Measurements from ENCODE around the gene PCNX4. TPM values are rescaled to one million over a fixed set of nuclear protein-coding genes. Genes with fewer than 3 reads are reported as not detected.
"Not testable (repeated sequence)": the region's sequence is repeated elsewhere in the genome, so short reads cannot be mapped to it uniquely, and the experiment has no call there.

PCNX4 gene
- polyA plus RNA-seq (ENCODE audit: insufficient read length): 120 TPM
- long read RNA-seq, donor 1, full-length matches to known transcripts: 7 of 19 reads
- long read RNA-seq, donor 1, partial matches to known transcripts: 12 of 19 reads
- long read RNA-seq, donor 1, other reads (novel, unspliced or antisense): 0 of 19 reads
- long read RNA-seq, donor 2, full-length matches to known transcripts: 6 of 6 reads
- long read RNA-seq, donor 2, partial matches to known transcripts: 0 of 6 reads
- long read RNA-seq, donor 2, other reads (novel, unspliced or antisense): 0 of 6 reads
- long read RNA-seq, donor 3, full-length matches to known transcripts: 6 of 173 reads
- long read RNA-seq, donor 3, partial matches to known transcripts: 104 of 173 reads
- long read RNA-seq, donor 3, other reads (novel, unspliced or antisense): 63 of 173 reads
- long read RNA-seq, donor 4, partial matches to known transcripts: 42 of 59 reads
- long read RNA-seq, donor 4, other reads (novel, unspliced or antisense): 16 of 59 reads
- long read RNA-seq, donor 5, full-length matches to known transcripts: 13 of 239 reads
- long read RNA-seq, donor 5, partial matches to known transcripts: 114 of 239 reads
- long read RNA-seq, donor 5, other reads (novel, unspliced or antisense): 112 of 239 reads
- long read RNA-seq, donor 6, full-length matches to known transcripts: 6 of 189 reads
- long read RNA-seq, donor 6, partial matches to known transcripts: 111 of 189 reads
- long read RNA-seq, donor 6, other reads (novel, unspliced or antisense): 72 of 189 reads
- long read RNA-seq, donor 7, full-length matches to known transcripts: 11 of 19 reads
- long read RNA-seq, donor 7, partial matches to known transcripts: 8 of 19 reads
- long read RNA-seq, donor 7, other reads (novel, unspliced or antisense): 0 of 19 reads
- long read RNA-seq, donor 8, full-length matches to known transcripts: 5 of 5 reads
- long read RNA-seq, donor 8, partial matches to known transcripts: 0 of 5 reads
- long read RNA-seq, donor 8, other reads (novel, unspliced or antisense): 0 of 5 reads

GRCh38 chr14:60091550-60092525 lies at the start of gene PCNX4:
Gene PCNX4, plus strand, starts transcription at chr14:60091923. Its CDS starts 15,716 bp downstream, at chr14:60107639.
- peak; percentile 99 for DNase-seq

GRCh38 chr14:60047976-60048375 lies 43.7 kb upstream of the PCNX4 start:
- not testable (repeated sequence) for DNase-seq

- DNase-seq: peak; percentile 17
These were observed 40.0 kb upstream of the PCNX4 start for GRCh38 chr14:60051721-60052221.

- DNase-seq: no peak
These were observed 33.6 kb upstream of the PCNX4 start for GRCh38 chr14:60058087-60058486.

GRCh38 chr14:60061371-60061770 lies 30.4 kb upstream of the PCNX4 start:
- DNase-seq: no peak

- DNase-seq: peak; percentile 21
These were observed 27.1 kb upstream of the PCNX4 start for GRCh38 chr14:60064491-60065072.

GRCh38 chr14:60067882-60068281 lies 23.8 kb upstream of the PCNX4 start:
- DNase-seq: no peak

GRCh38 chr14:60079723-60080122 lies 12.0 kb upstream of the PCNX4 start:
- no peak for DNase-seq

GRCh38 chr14:60085085-60085484 lies 6.6 kb upstream of the PCNX4 start:
- no peak for DNase-seq

GRCh38 chr14:60085693-60086092 lies 6.0 kb upstream of the PCNX4 start:
- DNase-seq: no peak

GRCh38 chr14:60087668-60088067 lies 4.1 kb upstream of the PCNX4 start:
- no peak for DNase-seq

- no peak for DNase-seq
These were observed 2.5 kb upstream of the PCNX4 start for GRCh38 chr14:60089221-60089620.

- peak; percentile 85 for DNase-seq
These were observed 731 bp upstream of the PCNX4 start for GRCh38 chr14:60090864-60091519.

- DNase-seq: peak; percentile 54
These were observed 800 bp downstream of the PCNX4 start for GRCh38 chr14:60092526-60092920.

- no peak for DNase-seq
These were observed 1.4 kb downstream of the PCNX4 start for GRCh38 chr14:60093080-60093479.

- DNase-seq: no peak
These were observed 1.9 kb downstream of the PCNX4 start for GRCh38 chr14:60093606-60094005.

GRCh38 chr14:60094306-60094897 lies 2.7 kb downstream of the PCNX4 start:
- no peak for DNase-seq

- no peak for DNase-seq
These were observed 3.5 kb downstream of the PCNX4 start for GRCh38 chr14:60095231-60095630.

GRCh38 chr14:60095781-60096450 lies 4.2 kb downstream of the PCNX4 start:
- DNase-seq: no peak

All from left kidney (tissue), 8 donors.